ENCODE results near the gene KCNK4. TPM values are rescaled to one million over a fixed set of nuclear protein-coding genes. Genes with fewer than 3 reads are reported as not detected.

KCNK4 gene
- total RNA-seq (ENCODE audit: low replicate concordance), result not detected in 2 replicates

GRCh38 chr11:64291262-64291751 lies at the start of gene KCNK4:
Gene KCNK4, plus strand, starts transcription at chr11:64291302. Its CDS starts 1,717 bp downstream, at chr11:64293019.

GRCh38 chr11:64246871-64247728 lies 44.0 kb upstream of the KCNK4 start, which contains the start of gene PPP1R14B:
Gene PPP1R14B, minus strand, starts transcription at chr11:64246943. Its CDS starts 270 bp downstream, at chr11:64246673.

GRCh38 chr11:64251016-64251752 lies 39.9 kb upstream of the KCNK4 start, which contains the start of gene PLCB3:
Gene PLCB3, plus strand, starts transcription at chr11:64251530. Its CDS starts 120 bp downstream, at chr11:64251650.

GRCh38 chr11:64284048-64284961 lies 6.8 kb upstream of the KCNK4 start, which contains the start of gene BAD:
Gene BAD, minus strand, starts transcription at chr11:64284665. Its CDS starts 297 bp downstream, at chr11:64284368.

GRCh38 chr11:64284962-64285884 lies 5.9 kb upstream of the KCNK4 start, which contains the start of gene GPR137:
Gene GPR137, plus strand, starts transcription at chr11:64285848. Its CDS starts 677 bp downstream, at chr11:64286525.

GRCh38 chr11:64299847-64300648 lies 8.9 kb downstream of the KCNK4 start, which contains the start of gene CATSPERZ:
Gene CATSPERZ, plus strand, starts transcription at chr11:64300358. Its CDS starts 53 bp downstream, at chr11:64300411.

GRCh38 chr11:64305075-64305690 lies 14.1 kb downstream of the KCNK4 start, which contains the start of gene ESRRA:
Gene ESRRA, plus strand, starts transcription at chr11:64305524. Its CDS starts 1,656 bp downstream, at chr11:64307180.

GRCh38 chr11:64317325-64317960 lies 26.3 kb downstream of the KCNK4 start, which contains the start of gene TRMT112:
Gene TRMT112, minus strand, starts transcription at chr11:64317559. Its CDS starts 33 bp downstream, at chr11:64317526.

GRCh38 chr11:64317961-64318765 lies 27.1 kb downstream of the KCNK4 start, which contains the start of gene PRDX5:
Gene PRDX5, plus strand, starts transcription at chr11:64318121. Its CDS starts 95 bp downstream, at chr11:64318216.

GRCh38 chr11:64339754-64340408 lies 48.8 kb downstream of the KCNK4 start, which contains the start of gene CCDC88B:
Gene CCDC88B, plus strand, starts transcription at chr11:64340204. Its CDS starts 63 bp downstream, at chr11:64340267.

Other genes with a start within 250 kb of the KCNK4 start
- gene MACROD1, start 125.2 kb upstream of the KCNK4 start, total RNA-seq (ENCODE audit: low replicate concordance), result 24.5 and 25.4 TPM in 2 replicates
- 162 and 280 TPM in 2 replicates for gene STIP1, start 105.1 kb upstream of the KCNK4 start, total RNA-seq (ENCODE audit: low replicate concordance)
- 8.0 and 10.7 TPM in 2 replicates for gene FERMT3, start 84.6 kb upstream of the KCNK4 start, total RNA-seq (ENCODE audit: low replicate concordance)
- 32.9 and 42.8 TPM in 2 replicates for gene TRPT1, start 65.1 kb upstream of the KCNK4 start, total RNA-seq (ENCODE audit: low replicate concordance)
- gene NUDT22, start 65.0 kb upstream of the KCNK4 start, total RNA-seq (ENCODE audit: low replicate concordance), result 34.6 and 72.8 TPM in 2 replicates
- gene DNAJC4, start 60.8 kb upstream of the KCNK4 start, total RNA-seq (ENCODE audit: low replicate concordance), result 11.7 and 12.6 TPM in 2 replicates
- 20.7 and 23.5 TPM in 2 replicates for gene VEGFB, start 56.7 kb upstream of the KCNK4 start, total RNA-seq (ENCODE audit: low replicate concordance)
- 67.4 and 90.4 TPM in 2 replicates for gene FKBP2, start 50.2 kb upstream of the KCNK4 start, total RNA-seq (ENCODE audit: low replicate concordance)
- 114 and 363 TPM in 2 replicates for gene PPP1R14B, start 44.4 kb upstream of the KCNK4 start, total RNA-seq (ENCODE audit: low replicate concordance)
- gene PLCB3, start 39.8 kb upstream of the KCNK4 start, total RNA-seq (ENCODE audit: low replicate concordance), result 43.6 and 50.0 TPM in 2 replicates
- gene BAD, start 6.6 kb upstream of the KCNK4 start, total RNA-seq (ENCODE audit: low replicate concordance), result 26.3 and 79.5 TPM in 2 replicates
- gene GPR137, start 5.5 kb upstream of the KCNK4 start, total RNA-seq (ENCODE audit: low replicate concordance), result 6.9 and 7.1 TPM in 2 replicates
- 0.15 and 0.23 TPM in 2 replicates for gene CATSPERZ, start 9.1 kb downstream of the KCNK4 start, total RNA-seq (ENCODE audit: low replicate concordance)
- 22.8 and 29.8 TPM in 2 replicates for gene ESRRA, start 14.2 kb downstream of the KCNK4 start, total RNA-seq (ENCODE audit: low replicate concordance)
- 244 and 288 TPM in 2 replicates for gene TRMT112, start 26.3 kb downstream of the KCNK4 start, total RNA-seq (ENCODE audit: low replicate concordance)
- gene PRDX5, start 26.8 kb downstream of the KCNK4 start, total RNA-seq (ENCODE audit: low replicate concordance), result 378 and 390 TPM in 2 replicates
- 0.12 and 3.2 TPM in 2 replicates for gene CCDC88B, start 48.9 kb downstream of the KCNK4 start, total RNA-seq (ENCODE audit: low replicate concordance)
- 39.3 and 51.6 TPM in 2 replicates for gene RPS6KA4, start 67.9 kb downstream of the KCNK4 start, total RNA-seq (ENCODE audit: low replicate concordance)